CD4-positive, alpha-beta T cell treated with Interleukin-12 subunit alpha and Interleukin-12 subunit beta, for 1 hour (primary cell): ENCODE results near the gene TSPAN32.

Source experiments
- DNase-seq: peaks from one replicate; pipeline ENCODE4 v3.0.0-alpha.2; 2020

The TSPAN32 gene, protein sequence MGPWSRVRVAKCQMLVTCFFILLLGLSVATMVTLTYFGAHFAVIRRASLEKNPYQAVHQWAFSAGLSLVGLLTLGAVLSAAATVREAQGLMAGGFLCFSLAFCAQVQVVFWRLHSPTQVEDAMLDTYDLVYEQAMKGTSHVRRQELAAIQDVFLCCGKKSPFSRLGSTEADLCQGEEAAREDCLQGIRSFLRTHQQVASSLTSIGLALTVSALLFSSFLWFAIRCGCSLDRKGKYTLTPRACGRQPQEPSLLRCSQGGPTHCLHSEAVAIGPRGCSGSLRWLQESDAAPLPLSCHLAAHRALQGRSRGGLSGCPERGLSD

DNA sequence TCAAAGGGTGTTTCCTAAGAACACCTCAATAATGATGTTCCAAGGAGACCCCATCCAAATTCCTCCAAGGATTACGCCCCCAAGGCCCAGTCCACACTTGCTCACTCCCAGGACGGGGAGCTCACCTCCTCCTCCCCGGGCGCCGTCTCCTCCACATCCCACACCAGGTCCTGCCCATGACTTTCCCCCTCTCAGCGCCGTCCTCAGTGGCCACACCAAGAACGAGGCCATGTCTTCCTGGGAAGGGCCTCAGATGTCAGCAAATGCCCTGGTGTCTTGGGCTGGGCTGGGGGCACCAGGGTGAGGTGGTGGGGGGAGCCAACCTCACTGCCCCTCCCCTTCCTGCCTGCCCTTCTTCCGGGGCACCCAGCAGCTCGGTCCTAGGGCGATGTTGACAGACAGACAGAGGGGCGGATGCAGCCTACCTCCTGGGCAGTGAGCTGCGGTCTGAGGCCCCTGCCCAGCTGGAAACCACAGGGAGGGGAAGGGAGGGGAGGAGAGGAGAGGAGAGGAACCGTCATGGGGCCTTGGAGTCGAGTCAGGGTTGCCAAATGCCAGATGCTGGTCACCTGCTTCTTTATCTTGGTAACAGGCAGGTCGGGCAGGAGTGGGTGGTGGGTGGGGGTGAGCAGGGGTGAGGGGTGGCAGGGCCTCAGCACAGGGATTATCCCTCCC, at the start of gene TSPAN32, which contains the start of gene C11orf21:
TSS of gene TSPAN32 (plus strand) at position 383 of the 675 bp plus-strand sequence. CDS start at position 520, 137 bp downstream.
TSS of gene C11orf21 (minus strand) at position 288 of the 675 bp plus-strand sequence. CDS start at position 178, 110 bp downstream.
- peak; percentile 80 for DNase-seq

DNA sequence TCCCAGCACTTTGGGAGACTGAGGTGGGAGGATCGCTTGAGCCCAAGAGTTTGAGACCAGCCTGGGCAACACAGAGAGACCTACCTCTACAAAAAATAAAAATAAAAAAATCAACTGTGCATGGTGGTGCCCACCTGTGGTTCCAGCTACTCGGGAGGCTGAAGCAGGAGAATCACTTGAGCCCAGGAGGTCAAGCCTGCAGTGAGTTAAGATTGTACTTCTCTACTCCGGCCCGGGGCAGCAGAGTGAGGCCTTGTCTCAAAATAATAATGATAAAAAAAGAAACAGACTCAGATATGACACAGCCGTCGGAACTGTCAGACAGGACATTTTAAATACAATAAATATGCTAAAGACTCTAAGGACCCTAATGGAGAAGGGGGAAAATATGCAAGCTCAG, 49.8 kb upstream of the TSPAN32 start:
- no peak for DNase-seq

DNA sequence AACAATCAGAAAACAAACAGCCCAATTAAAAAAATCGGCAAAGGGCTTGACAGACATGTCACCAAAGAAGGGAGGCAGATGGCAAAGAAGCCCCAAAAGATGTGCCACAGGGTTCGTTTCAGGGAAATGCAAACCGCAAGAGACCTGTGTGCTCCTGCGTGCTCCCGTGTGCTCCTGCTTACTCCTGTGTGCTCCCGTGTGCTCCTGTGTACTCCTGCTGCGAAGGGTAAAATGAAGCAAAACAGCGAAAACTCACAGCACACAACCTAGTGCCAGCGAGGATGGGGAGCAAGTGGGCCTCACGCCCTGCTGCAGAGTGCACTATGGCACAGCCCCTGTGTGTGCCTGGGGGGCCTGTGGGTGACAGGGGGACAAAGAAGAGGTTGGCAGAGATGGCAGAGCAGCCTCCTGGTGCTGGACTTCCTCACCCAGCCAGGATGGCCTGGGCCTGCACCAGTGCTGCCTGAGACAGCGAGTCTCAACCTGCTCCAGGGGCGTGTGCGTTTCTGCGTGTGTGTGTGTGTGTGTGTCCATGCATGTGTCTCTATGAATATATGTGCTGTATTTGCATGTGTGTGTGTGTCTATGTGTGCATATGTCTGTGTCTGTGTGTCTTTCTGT, 45.4 kb upstream of the TSPAN32 start:
- DNase-seq = no peak

DNA sequence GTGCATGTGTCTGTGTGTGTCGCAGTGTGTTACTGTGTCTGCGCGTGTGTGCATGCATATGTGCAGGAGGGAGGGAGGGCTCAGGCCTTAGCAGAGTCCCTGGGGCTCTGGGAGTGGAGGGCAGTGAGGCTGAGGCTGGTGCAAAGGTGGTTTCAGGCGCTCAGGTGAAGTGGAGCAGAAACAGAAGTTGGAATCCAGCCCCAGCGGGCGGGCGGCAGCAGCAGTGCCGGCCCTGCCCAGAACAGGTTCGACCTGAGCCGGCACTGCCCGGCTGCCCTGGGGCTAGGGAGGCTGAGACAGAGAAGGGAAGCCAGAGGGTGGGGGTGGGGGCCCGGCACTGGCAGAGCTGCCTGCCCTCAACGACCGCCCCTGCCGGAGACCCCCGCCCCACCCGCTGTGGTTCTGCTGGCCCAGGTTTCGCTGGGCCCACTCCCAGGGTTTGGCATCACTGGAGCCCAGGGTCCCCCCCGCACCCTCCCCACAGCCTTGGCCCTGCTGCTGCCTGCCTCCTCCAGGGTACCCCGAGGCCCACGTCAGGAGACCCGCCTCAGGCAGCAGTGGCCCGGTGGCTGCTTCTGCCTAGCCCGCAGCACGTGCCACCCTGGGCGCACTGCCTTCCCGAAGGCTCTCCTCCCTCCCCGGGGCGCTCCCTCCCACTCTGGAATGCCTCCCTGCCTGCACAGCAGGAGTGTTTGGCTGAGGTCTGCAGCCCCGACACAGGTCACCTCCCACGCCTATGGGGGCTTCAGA, 44.7 kb upstream of the TSPAN32 start:
- DNase-seq = no peak

DNA sequence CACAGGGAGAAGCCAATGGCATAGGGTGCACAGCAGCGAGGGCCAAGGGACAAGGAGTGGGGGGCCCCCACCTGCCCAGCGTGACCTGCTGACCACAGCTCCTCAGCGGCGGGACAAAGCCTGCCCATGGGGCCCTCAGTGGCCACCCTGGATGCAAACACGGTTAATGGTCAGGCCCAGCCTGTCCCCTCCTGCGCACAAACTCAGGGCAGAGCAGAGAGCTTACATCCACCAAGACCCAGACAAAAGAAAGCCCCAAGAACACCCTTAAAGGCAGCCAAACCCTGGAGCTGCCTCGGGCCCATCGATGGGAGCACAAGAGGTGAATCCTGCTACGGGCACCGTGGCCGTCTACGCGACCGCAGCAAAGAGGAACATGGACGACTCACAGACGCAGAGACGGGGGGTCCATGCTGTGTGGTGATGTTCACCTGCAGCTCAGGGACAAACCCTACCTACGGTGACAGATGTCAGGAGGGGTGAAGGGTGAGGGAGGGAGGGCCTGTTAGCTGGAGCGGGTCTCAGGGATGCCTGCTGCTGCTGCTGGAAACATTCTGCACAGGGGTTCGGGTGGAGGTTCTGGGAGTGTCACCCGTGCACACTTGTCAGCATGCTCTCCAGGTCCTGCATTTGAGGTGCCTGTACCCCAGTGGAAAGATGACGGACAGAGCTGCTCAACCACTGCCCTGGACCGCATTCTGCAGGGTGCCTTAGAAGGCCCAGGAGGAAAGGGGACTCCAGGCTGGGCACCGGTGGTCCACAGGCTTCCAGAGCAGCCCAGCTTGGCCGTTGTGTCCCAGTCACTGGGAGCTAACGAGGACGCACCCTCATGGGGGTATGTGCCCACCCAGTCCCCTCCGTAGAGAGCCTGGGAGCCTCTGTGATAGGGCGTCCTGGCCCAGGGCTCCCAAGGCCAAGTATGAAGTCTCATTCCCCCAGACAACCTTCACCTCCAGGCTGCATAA, 43.0 kb upstream of the TSPAN32 start:
- DNase-seq = no peak

DNA sequence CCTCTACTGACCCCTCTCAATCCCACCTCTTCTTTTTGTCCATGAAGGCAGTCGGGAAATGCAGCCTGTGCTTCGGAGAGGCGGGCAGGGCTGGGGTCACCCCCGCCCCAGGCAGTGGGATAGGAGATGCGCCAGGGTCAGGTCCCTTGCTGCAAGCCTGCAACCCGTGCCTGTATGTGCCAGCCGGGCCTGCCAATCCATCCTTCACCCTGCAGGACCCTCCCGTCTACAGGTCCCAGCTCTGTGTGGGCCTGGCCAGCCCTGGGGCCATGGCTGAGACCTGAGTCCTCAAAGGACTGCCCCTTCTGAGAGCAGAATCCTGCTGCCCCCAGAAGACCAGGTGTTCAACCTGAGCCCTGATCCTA, 42.4 kb upstream of the TSPAN32 start:
- DNase-seq = no peak

DNA sequence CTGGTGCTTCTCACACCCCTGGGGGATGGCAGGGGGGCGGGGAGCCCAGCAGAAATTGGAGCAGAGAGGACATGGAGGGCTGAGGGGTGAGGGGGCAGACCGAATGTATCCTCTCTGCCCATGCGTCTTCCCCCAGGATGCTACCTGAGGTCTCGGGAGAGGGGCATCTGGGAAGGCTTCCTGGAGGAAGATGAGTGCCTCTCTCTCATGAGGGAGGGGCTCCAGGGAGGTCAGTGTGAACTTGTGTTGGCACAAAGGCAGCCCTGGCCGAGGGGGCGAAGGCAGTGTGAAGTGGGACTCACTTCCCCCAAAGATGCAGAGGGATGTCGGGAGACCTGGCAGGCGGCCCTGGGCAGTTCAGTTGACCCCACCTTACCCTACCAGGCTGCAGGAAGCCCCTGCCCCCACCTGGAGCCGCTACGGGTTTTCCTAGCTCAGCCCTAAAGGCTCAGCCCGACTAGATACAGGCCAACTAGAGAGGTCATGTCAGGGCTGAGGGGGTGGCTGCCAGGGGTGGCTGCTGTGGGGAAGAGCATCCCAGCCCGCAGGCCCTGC, 41.8 kb upstream of the TSPAN32 start:
- DNase-seq = no peak

DNA sequence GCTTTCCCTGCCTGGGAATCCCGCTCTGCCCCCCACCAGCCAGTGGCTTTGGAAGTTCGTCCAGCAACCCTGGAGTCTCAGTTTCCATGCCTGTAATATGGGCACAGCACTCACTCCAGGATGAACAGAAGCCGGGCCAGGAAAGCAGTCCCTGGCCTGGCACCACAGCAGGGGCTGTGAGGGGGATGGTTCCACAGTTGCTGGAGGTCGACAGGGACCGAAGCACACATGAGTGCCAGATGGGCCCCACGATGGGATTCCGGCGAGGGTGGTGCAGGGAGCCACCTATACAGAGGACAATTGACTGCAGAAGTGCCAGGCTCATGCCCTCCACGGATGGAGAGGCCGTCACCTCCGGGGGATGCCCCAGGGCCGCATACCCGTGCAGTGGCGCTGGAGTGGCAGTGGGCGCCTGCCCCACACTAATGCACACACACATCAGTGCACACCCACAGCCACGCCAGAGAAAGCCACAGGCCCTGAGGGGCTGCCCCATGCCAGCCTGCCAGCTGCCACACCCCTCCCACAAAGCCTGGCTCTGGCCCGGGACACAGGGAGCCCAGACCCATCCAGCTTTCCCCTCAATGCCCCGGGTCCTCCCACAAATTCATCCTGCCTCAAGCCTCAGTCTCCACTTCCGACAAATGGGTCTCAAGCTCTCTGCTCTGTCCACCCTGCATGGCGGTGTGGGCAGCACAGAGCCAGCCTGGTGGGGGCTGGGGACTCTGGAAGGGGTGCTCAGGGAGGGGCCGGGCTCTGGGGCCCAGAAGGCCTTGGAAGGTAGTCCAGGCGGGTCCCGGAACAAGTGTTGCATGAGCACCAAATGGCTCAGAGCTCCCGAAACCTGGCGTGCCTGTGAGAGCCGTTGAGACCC, 41.1 kb upstream of the TSPAN32 start:
- no peak for DNase-seq

DNA sequence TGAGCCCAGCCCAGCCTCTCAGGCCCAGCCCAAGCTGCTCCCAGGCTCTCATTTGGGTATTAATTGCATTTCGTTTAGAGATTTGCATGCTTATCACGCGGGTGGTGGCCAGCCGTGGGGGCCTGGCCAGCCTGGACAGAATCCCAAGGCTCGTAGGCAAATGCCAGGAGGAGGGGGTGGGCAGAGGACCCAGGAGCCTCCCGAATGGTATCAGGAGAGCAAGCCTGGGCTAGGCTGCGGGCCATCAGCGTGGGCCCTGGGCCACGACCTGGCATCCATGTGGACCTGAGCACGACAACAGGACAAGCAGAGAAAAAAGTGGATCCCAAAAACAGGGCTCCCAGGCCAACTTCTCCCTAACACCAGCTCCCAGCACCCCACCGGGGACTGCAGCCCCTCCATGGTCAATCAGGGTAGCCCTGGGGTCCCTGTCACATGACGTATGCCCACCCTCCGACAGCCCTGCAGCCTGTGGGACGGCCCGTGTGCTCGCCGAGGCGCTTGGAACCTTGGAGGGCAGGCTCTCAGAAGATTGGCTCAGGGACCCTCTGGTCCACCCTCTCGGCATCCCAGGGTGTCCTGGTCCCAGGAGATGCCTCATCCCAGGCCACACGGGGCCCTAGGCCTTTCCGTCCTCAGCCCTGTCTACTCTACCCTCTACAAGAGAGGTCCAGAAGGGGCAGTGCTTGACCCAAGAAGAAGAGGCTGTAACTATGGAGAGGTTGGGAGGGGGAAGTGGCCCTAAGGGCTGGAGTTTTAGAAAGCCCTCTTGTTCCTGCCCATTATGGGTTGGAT, 40.2 kb upstream of the TSPAN32 start:
- DNase-seq = no peak

DNA sequence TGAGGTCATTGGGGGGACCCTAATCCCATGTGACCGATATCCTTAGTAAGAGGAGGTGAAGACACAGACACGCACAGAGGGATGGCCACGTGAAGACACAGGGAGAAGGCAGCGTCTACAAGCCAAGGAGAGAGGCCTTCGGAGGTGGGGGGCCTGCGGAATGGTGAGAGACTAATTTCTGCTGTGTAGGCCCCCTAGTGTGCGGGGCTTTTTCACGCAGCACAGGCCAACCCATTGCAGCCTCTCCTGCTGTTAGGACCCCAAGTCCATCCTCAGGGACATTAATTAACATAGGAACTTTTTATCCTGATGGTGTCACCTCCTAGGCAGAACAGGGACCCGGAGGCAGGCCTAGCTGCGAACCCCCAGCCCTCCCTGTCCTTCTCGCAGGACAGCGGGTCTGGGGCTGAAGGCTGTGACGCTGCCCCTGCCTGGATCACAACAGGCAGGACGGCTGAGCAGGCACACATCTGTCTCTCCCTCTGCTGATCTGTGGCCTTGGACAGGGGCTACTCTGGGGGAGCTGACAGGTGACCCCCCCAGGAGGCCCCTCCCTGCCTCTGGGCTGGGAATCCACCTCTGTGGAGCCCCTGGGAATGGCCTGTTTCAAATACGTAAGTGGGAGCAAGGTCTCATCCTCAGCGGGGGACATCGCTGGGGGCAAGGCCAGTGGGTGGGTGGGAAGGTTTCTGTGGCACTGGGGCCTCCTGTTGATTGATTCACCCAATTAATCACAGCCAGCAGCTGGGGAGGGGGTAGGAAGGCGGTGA, 39.3 kb upstream of the TSPAN32 start:
- DNase-seq = no peak

DNA sequence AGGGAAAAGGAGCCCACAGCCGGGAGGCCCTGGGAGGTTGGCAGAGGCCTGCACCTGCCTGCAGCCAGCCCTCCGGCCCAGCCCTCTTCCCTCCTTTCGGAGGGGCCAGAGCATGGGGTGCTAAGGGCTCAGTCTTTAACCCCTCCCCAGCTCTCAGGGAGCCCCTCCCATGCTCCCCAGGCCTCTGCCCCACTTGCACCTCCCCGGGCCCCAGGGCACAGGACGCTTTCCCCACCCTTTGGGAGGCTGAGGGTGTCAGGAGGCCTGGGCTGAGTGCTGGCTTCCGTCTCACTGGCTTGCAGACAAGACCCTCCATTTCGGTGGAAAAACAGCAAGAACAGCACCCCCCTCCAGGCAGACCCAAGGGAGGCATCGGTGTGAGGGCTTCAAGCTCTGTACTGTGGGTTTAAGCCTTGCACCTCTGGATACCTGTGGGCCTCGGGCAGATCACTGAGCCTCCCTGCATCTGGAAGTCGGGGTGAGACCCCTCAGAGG, 38.7 kb upstream of the TSPAN32 start:
- no peak for DNase-seq

DNA sequence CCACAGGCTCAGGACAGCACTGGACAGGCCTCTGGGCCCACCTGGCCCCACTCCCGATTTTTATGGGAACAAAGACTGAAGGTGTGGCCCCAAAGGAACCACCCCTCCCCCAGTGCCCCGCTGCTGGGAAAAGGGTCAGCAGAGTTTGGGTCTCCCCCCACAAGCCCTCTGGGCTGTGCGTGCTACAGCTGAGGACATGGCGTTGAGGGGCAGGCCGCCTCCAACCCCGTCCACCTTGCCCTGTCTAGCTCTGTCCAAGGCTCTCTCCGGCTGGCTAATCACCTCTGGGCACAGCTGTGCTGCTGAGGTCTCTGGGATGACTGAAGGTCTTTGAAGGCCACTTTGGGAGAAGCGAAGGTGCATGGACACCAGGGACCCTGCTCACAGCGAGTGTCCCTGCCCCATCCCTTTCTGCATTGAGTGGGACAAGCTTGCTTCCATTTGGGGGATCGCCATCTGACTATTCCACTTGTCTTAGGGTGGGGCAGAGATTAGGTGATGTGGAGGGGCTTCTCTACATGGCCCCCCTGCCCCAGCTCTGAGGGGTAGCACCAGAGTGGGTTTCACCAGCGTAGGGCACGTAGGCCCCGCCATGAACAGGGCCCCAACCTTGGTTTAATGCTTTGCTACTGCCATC, 38.0 kb upstream of the TSPAN32 start:
- no peak for DNase-seq

DNA sequence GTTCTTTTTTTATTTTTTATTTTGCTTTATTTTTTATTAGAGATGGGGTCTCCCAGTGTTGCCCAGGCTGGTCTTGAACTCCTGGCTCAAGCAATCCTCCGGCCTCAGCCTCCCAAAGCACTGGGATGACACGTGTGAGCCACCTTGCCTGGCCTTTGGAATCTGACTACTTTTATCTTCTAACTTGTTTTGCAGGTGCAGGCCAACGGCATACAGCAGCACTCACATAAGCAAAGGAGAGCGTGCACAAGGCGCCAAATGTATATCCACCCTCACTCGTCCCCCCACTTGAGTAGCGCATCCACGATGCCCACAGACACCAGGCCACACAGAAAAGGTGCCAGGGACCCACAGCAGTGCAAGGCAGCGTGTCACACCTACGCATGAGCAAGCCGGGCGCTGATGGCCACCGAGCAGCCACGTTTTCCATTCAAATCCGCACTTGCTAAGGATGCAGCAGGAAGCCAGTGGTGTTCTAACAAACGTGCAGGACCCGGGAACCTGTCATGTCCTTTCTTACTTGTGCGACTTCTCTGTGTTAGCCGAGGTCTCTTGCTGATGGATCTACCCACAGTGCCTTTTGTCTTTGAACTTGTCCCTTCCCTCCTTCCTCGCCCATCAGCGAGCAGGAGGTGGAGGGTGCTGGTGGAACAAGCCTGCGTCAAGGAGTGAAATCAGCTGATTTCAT, 37.3 kb upstream of the TSPAN32 start:
- DNase-seq = no peak

DNA sequence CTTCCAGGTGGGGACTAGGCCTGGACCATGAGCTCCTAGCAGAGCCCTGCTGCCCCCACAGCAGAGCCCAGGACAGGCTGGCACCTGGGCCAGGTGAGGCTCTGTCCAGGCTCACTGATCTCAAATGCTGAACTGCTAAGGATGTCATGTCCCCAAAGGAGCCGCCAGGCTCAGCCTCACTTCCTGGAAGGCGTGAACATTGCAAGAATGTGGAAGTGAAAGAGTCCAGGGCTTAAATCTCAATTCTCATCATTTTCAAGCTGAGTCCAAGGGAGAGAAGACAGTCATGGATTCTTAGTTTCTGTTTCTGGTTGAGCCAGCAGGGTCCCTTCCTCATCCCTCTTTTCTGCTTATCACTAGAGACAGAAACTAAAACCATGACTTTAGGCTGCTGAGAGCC, 36.4 kb upstream of the TSPAN32 start:
- DNase-seq = peak; percentile 24

DNA sequence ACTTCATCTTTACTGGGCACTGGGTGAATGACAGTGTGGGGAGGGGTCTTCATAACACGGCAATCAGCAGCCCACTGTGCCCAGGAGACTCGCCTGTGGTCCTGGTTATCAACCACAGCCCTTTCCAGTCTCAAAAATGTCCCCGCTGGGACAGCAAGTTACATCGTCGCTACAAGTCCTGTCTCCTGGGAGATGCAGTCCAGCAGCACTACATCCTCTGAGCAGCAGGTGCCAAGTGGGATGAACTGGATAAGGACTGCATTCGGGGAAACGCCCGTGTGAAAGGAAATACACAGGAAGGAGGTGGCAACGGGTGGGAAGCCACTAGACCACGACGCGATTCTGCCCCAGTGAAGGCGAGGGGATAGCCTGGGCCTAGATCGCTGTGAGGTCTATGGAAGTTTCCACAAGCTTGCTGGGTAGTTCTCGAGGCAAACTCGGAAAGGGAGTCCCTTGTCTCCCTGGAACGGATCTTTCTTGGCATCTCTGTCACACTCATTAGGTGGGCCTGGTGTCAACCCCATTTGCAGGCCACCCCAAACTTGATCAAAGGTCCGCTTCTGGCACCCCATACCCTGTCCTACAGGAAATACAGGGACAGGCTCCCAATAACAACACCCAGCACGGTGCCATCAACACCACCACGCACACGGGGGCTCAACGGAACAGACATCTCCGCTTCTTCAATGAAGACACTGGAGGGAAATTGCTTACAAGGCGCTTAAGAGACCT, 35.8 kb upstream of the TSPAN32 start:
- DNase-seq = no peak

DNA sequence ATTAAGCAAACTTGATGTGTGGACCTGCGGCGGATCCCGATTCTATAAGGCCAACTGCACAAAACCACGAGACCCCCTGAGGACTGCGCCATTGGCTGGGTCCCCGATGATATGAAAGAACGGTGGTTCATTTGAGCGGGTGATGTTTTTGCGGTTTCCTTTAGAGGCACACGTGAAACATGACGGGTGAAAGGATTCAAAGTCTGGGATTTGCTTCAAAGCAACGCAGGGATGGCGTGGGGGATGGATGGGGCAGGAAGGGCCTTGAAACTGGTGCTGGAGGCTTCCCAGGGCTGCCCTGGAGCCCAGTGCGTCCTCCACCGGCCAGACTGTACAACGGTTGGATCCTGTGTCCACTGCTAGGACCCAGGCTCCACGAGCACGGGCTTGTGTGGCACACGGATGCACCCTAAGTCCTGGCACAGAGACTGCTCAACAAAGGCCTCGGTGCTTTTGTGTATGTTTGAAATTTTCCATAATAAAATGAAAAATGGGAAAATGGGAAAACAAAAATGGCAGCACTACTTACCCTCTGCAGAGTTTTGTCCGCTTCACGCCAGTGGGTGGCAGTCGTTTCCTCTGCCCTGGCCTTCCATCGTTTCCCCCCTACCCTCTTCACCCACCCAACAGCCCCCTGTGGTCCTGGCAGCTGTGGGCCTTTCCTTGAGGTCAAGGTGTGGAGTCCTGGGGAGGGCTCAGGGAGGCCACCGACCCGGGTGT, 35.1 kb upstream of the TSPAN32 start:
- DNase-seq = no peak
